GM21447 (cell line): ENCODE data around the gene HDAC7.
"Not testable (repeated sequence)": the region's sequence is repeated elsewhere in the genome, so short reads cannot be mapped to it uniquely, and the experiment has no call there.

Experiments used
- ATAC-seq: cut with Tn5 transposase; IDR thresholded peaks from one replicate; pipeline ENCODE4 v1.9.1; 2021; ENCODE audit not compliant: unreplicated experiment

The HDAC7 gene

DNA sequence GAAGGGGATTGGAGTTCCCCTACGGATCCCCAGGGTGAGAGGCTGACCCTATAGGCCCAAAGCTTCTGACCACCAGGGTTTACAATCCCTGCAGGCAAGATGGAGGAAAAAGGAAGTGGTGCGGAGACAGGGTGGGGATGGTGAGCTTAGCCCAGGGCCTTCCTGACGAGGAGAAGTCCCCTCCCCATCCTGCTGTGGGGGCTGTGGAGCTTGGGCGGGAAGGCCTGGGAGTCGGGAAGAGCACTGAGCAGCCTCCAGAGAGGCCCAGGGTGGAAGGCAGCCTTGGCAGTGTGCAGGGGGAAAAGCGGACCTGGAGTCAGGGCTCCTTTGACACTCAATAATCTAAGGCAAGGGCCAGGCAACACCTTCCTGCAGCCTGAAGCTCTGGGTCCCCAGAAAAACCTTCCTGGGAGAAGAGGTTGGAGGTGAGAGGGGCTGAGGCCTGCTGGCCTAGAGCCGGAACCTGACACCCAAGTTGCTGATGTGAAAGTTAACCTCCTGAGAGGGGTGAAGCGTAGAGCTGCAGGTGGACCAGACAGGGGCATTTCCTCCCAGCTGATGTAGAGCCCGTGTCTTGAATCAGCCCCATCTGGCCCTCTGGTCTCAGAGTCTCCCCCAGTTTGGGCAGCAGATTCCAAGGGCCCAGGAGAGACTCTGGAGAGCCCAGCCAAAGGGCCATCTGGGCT lies 6.0 kb downstream of the HDAC7 start:
- ATAC-seq = peak; percentile 47

- peak; percentile 52 for ATAC-seq
These were observed 6.7 kb downstream of the HDAC7 start for GRCh38 chr12:47812797-47813510.

DNA sequence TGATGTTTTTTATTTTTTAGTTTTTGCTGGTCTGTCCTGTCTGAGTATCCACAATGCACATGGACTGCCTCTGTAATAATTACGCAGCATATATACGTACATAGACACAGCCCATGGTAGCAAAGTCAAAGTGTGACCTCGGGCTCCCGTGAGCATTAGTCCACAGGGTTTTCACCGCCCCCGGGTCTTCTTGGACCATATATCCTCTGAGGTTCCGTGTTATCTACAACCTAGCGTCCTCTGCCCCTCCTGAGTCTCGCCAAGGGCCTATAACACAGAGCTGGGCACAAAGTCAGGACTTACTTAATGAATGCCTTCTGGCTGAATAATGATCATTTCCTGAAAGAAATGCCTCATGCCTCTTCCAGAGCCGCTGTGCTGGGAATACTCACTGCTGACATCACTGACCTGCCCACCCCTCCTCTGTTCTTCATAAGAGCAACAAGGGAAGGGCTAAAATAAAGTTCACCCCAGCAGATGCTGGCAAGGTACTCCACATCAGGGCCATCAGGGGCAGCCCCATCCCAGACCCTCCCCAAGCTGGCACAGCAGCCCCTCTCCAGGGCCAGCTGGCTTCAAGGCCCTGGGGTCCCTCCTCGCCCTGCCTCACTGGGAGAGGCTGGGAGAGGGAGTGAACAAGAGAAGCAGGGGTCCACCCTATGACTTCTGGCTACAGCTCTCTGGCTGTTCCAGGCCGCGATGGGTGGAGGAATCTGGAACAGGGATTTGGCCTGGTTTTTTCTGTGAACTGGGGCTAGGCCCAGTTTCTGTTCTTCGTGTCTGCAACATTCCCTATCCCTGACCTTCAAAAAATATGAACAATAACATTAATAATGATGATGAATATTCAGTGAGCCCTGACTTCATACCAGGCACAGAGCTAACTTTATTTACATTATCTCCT lies 7.9 kb downstream of the HDAC7 start:
- no peak for ATAC-seq

DNA sequence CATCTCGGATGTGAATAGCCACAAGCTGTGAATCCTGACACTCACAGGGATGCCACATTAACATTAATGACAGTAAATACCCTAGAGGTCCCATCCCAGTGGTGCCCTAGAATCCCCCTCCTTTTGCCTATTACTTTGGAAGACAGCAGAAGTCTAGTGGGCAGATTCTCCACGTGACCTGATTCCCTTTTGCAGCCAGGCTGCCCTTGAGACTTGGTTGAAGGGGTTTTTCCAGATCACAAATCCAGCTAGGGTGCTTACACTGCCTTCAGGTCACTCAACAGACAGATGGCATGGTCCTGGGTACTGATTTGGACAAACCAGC lies 8.7 kb downstream of the HDAC7 start:
- no peak for ATAC-seq

- not testable (repeated sequence) for ATAC-seq
These were observed 10.2 kb downstream of the HDAC7 start for GRCh38 chr12:47809518-47809917.

GRCh38 chr12:47808574-47809365 lies 10.9 kb downstream of the HDAC7 start:
- ATAC-seq = no peak

DNA sequence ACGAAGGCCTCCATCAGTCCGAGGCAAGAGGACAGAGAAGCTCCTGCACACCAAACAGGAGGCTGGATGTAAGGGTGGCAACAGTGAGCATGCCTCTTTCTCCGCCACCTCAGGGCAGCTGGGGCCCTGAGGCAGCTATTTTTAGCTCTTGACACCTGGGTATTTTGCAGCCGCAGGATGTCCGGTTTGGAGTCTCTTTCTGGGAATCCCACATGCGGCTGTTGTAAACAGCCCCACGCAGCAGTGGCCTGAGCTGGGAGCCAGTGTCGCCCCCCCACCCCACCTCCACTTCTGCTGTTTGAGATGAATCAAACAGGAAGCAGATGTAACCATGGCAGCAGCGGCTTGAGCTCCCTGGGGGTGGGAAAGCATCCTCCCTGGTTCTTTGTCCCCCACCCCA lies 11.7 kb downstream of the HDAC7 start:
- ATAC-seq = peak; percentile 41

DNA sequence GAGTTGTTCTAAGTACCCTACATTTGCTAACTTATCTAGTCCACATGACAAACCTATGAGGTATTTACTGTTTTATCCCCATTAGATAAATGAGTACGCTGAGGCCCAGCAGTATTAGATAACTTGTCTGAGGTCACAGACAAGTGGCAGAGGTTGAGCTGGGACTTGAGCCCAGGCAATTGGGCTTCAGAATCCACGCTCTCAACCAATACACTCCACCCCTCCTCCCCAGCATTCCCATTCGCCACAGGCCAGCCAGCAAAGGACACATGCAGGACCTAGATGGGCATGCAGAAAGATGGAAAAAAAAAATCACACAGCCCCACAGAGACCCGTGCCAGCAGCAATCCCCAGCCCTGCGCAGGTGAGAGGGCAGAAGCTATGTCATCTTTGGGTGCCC lies 12.4 kb downstream of the HDAC7 start:
- no peak for ATAC-seq

GRCh38 chr12:47805417-47805816 lies 14.3 kb downstream of the HDAC7 start:
- ATAC-seq = no peak

GRCh38 chr12:47804171-47804570 lies 15.5 kb downstream of the HDAC7 start:
- ATAC-seq = no peak

DNA sequence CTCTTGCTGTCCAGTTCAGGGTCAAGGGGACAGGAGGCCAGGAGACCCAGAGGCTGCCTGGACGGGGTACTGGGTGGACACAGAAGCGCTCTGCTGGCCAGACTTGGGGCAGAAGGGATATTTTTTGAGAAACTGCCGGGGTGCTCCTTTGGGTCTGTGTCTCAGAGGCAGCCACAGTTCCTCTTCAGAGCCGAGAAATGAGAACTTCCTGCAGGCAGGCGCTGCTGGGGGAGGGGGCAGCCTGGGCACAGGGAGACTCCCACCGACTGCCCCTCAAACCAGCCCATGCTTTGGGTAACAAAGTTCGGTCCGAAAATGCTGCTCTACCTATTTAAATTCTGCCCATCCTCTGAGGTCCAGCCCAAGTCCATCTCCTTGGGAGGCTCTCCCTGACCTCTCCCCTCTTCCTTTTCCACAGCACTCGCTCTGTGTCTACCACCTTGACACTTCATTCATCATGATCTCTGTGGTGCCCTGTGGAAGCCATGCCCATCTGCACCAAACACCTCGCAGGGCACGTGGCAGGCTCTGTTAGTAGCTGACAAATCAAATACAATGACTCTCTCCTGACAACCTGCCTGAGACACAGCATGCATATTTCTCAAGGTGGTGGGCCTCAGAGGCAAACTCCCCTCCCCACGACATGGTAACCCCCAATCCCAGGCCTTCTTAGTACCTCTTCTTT lies 16.4 kb downstream of the HDAC7 start:
- ATAC-seq = no peak

DNA sequence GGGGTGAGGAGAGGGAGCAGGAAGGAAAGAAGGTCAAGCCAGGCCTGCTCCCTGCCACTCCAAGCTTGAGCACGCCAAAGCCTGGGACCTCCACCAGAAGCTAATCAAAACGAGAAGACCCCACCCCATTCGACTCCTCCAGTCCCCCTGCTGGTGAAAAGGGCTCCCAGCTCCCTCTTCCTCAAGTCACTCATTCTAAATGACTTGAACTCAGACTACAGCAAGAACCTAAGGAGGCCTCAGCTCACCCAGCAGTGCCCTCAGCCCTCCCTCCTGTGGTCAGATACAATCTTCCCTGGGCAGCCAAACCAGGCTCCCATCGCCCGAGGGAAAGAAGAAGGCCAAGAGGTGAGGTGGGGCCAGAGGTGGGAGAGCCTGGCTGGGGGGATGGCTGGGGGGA lies 17.4 kb downstream of the HDAC7 start:
- no peak for ATAC-seq

DNA sequence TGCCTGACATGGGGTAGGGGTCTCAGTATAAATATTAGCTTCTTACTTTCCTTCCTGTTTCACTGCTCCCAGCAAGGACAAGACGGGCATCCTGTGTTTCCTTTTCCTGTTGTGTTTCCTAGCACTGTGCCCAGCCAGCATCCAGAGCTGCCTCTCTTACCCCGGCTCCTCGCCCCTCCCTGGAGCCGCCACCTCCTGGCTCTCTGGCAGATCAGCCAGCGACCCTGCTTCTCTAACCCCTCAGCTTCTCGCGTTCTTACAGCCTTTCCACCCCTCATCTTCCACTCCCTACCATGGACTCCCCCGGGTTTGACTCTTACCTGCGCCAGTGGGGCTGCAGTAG lies 17.8 kb downstream of the HDAC7 start:
- no peak for ATAC-seq

DNA sequence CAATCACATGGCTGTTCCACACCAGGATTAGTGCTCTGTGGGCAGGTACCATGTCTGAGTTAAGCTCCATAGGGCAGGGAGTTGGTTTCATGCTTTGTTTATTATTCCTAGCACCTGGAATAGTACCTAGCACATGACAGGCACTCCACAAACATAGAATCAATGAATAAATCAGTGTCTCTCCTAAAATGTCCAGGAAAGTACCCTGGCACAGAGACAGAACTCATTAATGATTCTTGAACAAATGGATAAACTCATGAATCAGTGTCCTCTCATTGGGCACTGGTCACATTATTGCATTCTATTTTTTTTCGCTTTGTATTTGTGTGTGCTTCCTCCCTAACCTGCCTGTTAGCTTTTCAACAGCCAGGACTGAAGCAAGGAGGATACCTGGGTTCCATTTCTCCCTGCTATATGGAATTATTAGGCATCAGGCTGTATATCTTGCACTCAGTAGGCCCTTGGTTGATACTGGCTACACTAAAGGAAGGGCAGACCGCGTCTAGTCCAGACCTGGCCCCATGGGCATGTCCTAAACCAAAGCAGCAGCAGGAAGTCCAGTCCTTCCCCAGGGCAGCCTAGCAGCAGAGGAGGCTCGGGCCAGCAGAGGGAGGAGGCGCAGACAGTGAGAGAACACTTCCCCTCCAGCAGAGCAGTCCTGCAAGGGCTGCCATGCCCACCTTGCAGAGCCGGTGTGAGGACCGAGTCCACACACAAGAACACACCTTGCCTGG lies 18.4 kb downstream of the HDAC7 start:
- no peak for ATAC-seq

- ATAC-seq = no peak
These were observed 19.1 kb downstream of the HDAC7 start for GRCh38 chr12:47800582-47800981.

- no peak for ATAC-seq
These were observed 20.2 kb downstream of the HDAC7 start for GRCh38 chr12:47799357-47799955.

DNA sequence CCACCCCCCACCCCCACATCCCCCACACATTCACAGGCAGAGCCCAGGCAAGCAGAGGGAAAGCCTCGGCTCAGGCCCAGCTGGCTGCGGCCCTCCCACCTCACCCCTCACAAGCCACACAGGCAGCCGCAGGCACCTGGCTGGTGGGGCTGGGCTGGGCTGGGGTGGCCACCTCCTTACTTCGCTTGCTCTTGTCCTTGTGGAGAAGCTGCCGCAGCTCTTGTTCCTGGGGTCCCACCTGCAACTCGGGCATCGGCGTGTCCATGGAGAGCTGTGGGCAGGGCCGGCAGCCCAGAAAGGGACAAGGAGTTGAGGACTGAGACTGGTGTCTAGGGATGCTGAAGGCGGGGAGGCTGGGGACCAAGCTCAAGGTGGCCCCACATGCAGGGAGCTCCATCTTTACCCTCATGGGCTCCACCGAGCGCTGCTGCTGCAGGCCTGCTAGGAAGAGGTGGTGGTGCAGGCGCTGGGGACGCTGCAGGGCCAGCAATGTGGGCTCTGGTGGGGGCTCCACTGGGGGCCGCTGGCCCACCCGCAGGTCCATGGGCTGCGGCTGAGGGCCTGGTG lies 21.2 kb downstream of the HDAC7 start:
- ATAC-seq = no peak

- ATAC-seq = peak; percentile 62
These were observed 22.3 kb downstream of the HDAC7 start for GRCh38 chr12:47797441-47797840.

DNA sequence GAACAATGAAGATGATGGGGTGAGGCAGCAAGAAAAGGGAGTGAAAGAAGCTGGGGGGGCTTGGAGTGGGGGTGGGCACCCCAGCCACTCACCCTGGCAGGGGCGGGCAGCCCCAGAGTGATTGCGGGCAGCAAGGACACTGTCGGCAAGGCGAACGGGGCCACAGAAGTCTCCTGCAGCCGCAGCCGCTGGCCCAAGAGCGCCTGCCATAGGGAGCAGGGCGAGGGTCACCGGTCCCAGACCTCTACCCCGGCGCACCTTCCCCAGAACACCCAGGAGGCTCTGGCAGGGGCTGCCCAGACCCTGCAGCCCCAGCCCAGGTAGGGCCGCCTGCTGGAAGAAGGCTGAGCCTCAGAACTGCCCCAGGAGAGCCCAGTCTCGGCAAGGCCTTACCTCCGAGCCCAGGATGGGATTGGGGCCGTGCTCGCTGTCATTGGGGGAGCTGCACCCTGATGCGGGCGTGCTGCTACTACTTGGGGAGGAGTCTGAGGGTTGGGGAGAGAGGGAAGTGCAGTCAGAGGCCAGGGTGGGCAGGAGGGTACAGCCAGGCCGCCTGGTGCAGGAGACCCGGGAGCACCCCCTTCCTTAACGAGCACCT lies 23.8 kb downstream of the HDAC7 start:
- ATAC-seq = no peak
